Neural cell (in vitro differentiated cells): ENCODE data around the gene SOCS3. TPM values are rescaled to one million over a fixed set of nuclear protein-coding genes. Genes with fewer than 3 reads are reported as not detected.

Source experiments
- H2AFZ ChIP-seq: fragments of 200-600, 300-800 bp; sonication (generic), shearing (Covaris generic); 2 replicates; pipeline ENCODE4 v1.6.0; 2014; ENCODE audit warnings: low read depth, mild to moderate bottlenecking, antibody characterized with exemption, low read length, moderate library complexity
- H3F3A ChIP-seq: fragments of 200-600 bp; shearing (Covaris generic); 2 replicates; pipeline ENCODE4 v1.6.1; 2016; ENCODE audit warnings: mild to moderate bottlenecking, moderate library complexity, mixed read lengths, antibody characterized with exemption, low read length; ENCODE audit not compliant: insufficient read depth, poor library complexity, severe bottlenecking
- H3K27ac ChIP-seq: fragments of 200-600, 300-800 bp; sonication (generic), shearing (Covaris generic); 2 replicates; pipeline ENCODE4 v1.5.1; 2014; ENCODE audit warnings: mild to moderate bottlenecking, low read length, moderate library complexity
- H3K27me3 ChIP-seq: fragments of 300-800, 200-600 bp; sonication (generic), shearing (Covaris generic); 2 replicates; pipeline ENCODE4 v1.6.0; 2014; ENCODE audit warnings: mild to moderate bottlenecking, low read depth, low read length, moderate library complexity; ENCODE audit not compliant: insufficient read depth
- H3K36me3 ChIP-seq: fragments of 300-800, 200-600 bp; sonication (generic), shearing (Covaris generic); 2 replicates; pipeline ENCODE4 v1.5.1; 2014; ENCODE audit warnings: mild to moderate bottlenecking, antibody characterized with exemption, low read length, moderate library complexity; ENCODE audit not compliant: insufficient read depth
- H3K4me2 ChIP-seq: fragments of 300-800, 200-600 bp; sonication (generic), shearing (Covaris generic); 2 replicates; pipeline ENCODE4 v1.6.0; 2014; ENCODE audit warnings: mild to moderate bottlenecking, low read length
- H3K4me3 ChIP-seq: fragments of 300-800, 200-600 bp; sonication (generic), shearing (Covaris generic); 2 replicates; pipeline ENCODE4 v1.5.1; 2014; ENCODE audit warnings: mild to moderate bottlenecking, low read length, moderate library complexity
- H3K79me2 ChIP-seq: fragments of 200-600 bp; shearing (Covaris generic); replicated peaks from 2 replicates; pipeline ENCODE4 v1.6.0; 2014; ENCODE audit warnings: mild to moderate bottlenecking, low read length, moderate library complexity; ENCODE audit not compliant: insufficient read depth
- H3K9ac ChIP-seq: fragments of 300-800, 200-600 bp; sonication (generic), shearing (Covaris generic); 2 replicates; pipeline ENCODE4 v1.6.1; 2016; ENCODE audit warnings: mild to moderate bottlenecking, low read length, mixed read lengths
- H3K9me2 ChIP-seq: fragments of 200-600 bp; shearing (Covaris generic); 2 replicates; pipeline ENCODE4 v1.6.1; 2016; ENCODE audit warnings: mild to moderate bottlenecking, low read length, mixed read lengths; ENCODE audit not compliant: insufficient read depth
- H3K9me3 ChIP-seq: fragments of 200-600, 300-800 bp; sonication (generic), shearing (Covaris generic); 2 replicates; pipeline ENCODE4 v1.6.1; 2016; ENCODE audit warnings: mild to moderate bottlenecking, mixed run types, low read length, moderate library complexity, mixed read lengths
- H4K20me1 ChIP-seq: fragments of 200-600 bp; shearing (Covaris generic); 2 replicates; pipeline ENCODE4 v1.6.1; 2016; ENCODE audit warnings: mild to moderate bottlenecking, mixed run types; ENCODE audit not compliant: insufficient read depth
- CTCF ChIP-seq: fragments of 450-650 bp; IDR thresholded peaks from 2 replicates; pipeline ENCODE4 v1.5.1; 2014; ENCODE audit warnings: antibody characterized with exemption, mild to moderate bottlenecking, moderate library complexity; ENCODE audit not compliant: poor library complexity, severe bottlenecking
- EP300 ChIP-seq: fragments of 450-650 bp; conservative IDR thresholded peaks from 2 replicates; pipeline ENCODE4 v1.6.1; 2014; ENCODE audit warnings: antibody characterized with exemption, mild to moderate bottlenecking, moderate library complexity; ENCODE audit not compliant: poor library complexity, severe bottlenecking
- EZH2 ChIP-seq: fragments of 200-600, 300-800 bp; shearing (Covaris generic), sonication (generic); IDR thresholded peaks from 2 replicates; pipeline ENCODE4 v1.6.1; 2014; ENCODE audit warnings: antibody characterized with exemption, low read length, borderline replicate concordance, mild to moderate bottlenecking; ENCODE audit not compliant: insufficient read depth, poor library complexity, severe bottlenecking
- MXI1 ChIP-seq: fragments of 450-650 bp; conservative IDR thresholded peaks from 2 replicates; pipeline ENCODE4 v1.6.1; 2014; ENCODE audit warnings: antibody characterized with exemption, mild to moderate bottlenecking; ENCODE audit not compliant: poor library complexity, severe bottlenecking
- POLR2AphosphoS5 ChIP-seq: IDR thresholded peaks from 2 replicates; pipeline ENCODE4 v1.6.1; 2012
- RAD21 ChIP-seq: fragments of 450-650 bp; conservative IDR thresholded peaks from 2 replicates; pipeline ENCODE4 v1.6.1; 2014; ENCODE audit warnings: antibody characterized with exemption, mild to moderate bottlenecking, moderate library complexity
- REST ChIP-seq: IDR thresholded peaks from 2 replicates; pipeline ENCODE4 v1.6.1; 2012; ENCODE audit warnings: borderline replicate concordance
- SMC3 ChIP-seq: fragments of 450-650 bp; conservative IDR thresholded peaks from 2 replicates; pipeline ENCODE4 v1.6.1; 2014; ENCODE audit warnings: antibody characterized with exemption, mild to moderate bottlenecking, moderate library complexity; ENCODE audit not compliant: poor library complexity
- TAF1 ChIP-seq: IDR thresholded peaks from 2 replicates; pipeline ENCODE4 v1.6.1; 2012; ENCODE audit warnings: low read depth
- polyA plus RNA-seq: library from polyadenylated mRNA; depleted of rRNA; stranded (reverse); fragments of >200 nt; gene quantifications from 2 replicates; pipeline ENCODE4 v1.2.3, GENCODE V29; 2014

The SOCS3 gene
- polyA plus RNA-seq, 1 donor from 2014 or later: 5.4 TPM

- Histone ChIP-seq H3K79me2 (peaks cover 21% of the 10 kb centered on the region), H3K4me3 (no peak overlapping the region), H3K27ac (no peak overlapping the region), H2AFZ (no peak overlapping the region), H3K27me3 (no peaks in the 10 kb centered on the region), H3K4me2 (no peak overlapping the region), H3K36me3 (no peaks in the 10 kb centered on the region), H4K20me1 (peaks cover 8% of the 10 kb centered on the region), H3K9me3 (no peaks in the 10 kb centered on the region), H3K9me2 (no peaks in the 10 kb centered on the region), H3F3A (no peaks in the 10 kb centered on the region), H3K9ac (peak overlapping the region; percentile 62)
- no peak for TF ChIP-seq CTCF
- no peak for TF ChIP-seq EZH2
- no peak for TF ChIP-seq POLR2AphosphoS5
- TF ChIP-seq RAD21: no peak
- TF ChIP-seq REST: no peak
- TF ChIP-seq SMC3: no peak
- no peak for TF ChIP-seq EP300
- no peak for TF ChIP-seq TAF1
- no peak for TF ChIP-seq MXI1
Observed at GRCh38 chr17:78353834-78354233, 6.0 kb downstream of the SOCS3 start.

GRCh38 chr17:78351449-78352006 lies 8.3 kb downstream of the SOCS3 start:
- H3K79me2 ChIP-seq: no peaks in the 10 kb centered on the region
- no peak overlapping the region for H3K4me3 ChIP-seq
- peak overlapping the region; percentile 19 for H2AFZ ChIP-seq

More at GRCh38 chr17:78351449-78352006, 8.3 kb downstream of the SOCS3 start:
- H3K36me3 ChIP-seq: no peaks in the 10 kb centered on the region
- H3K9me2 ChIP-seq: no peaks in the 10 kb centered on the region
- no peak overlapping the region for H3K27ac ChIP-seq
- no peaks in the 10 kb centered on the region for H4K20me1 ChIP-seq
- TF ChIP-seq REST (peak; percentile 80), TAF1 (no peak)
- H3K9me3 ChIP-seq: no peaks in the 10 kb centered on the region
- peak overlapping the region; percentile 18 for H3K9ac ChIP-seq
- no peaks in the 10 kb centered on the region for H3K27me3 ChIP-seq
- H3K4me2 ChIP-seq: no peak overlapping the region
- H3F3A ChIP-seq: no peaks in the 10 kb centered on the region
